HCT116 (cell line): Measurements from ENCODE around the gene DUS4L. TPM values are rescaled to one million over a fixed set of nuclear protein-coding genes. Genes with fewer than 3 reads are reported as not detected.

Source experiments
- ATAC-seq: fragments of 200-7000 bp; cut with Tn5 transposase; 2 replicates; pipeline ENCODE4 v1.9.1; 2020; ENCODE audit warnings: mild to moderate bottlenecking, moderate library complexity
- BruUV-seq: library from RNA; stranded (reverse); fragments of 400-500 nt; replicated peaks from 2 replicates; lab custom pipeline; 2021; lab: Mats Ljungman, UMichigan
- CTCF ChIA-PET: fragments of 300-600 bp; sonication (Branson Sonifier 250); formaldehyde crosslinking; loops from one replicate; lab custom pipeline; 2021; ENCODE audit warnings: antibody characterized with exemption; lab: Charles Lee
- POLR2A ChIA-PET: fragments of 300-600, 350-600 bp; sonication (Branson Sonifier 250); formaldehyde crosslinking; loops from one replicate; lab custom pipeline; 2021; ENCODE audit warnings: antibody characterized with exemption; lab: Charles Lee
- RAD21 ChIA-PET, 2 experiments: fragments of 300-600 bp; sonication (Branson Sonifier 250); formaldehyde crosslinking; loops; one replicate each; lab custom pipeline; 2023; ENCODE audit warnings: low total read pairs in 2 of 2; ENCODE audit not compliant: uncharacterized antibody in 2 of 2, unreplicated experiment in 2 of 2, low non-redundant PET in 1 of 2; lab: Charles Lee
- DNase-seq: peaks from one replicate; pipeline ENCODE4 v3.0.0-alpha.2; 2010; ENCODE audit warnings: low read depth, low spot score
- H2AFZ ChIP-seq: fragments of 200-600 bp; shearing (Covaris generic), sonication (generic); 2 replicates; pipeline ENCODE4 v1.6.1; 2017; ENCODE audit warnings: low read depth, mixed run types, mixed read lengths, antibody characterized with exemption, low read length; ENCODE audit not compliant: poor library complexity, severe bottlenecking
- H3K27ac ChIP-seq: 2 replicates; pipeline ENCODE4 v1.5.1; 2012; ENCODE audit warnings: low read depth, low read length
- H3K27me3 ChIP-seq: fragments of 200-600 bp; sonication (generic); 2 replicates; pipeline ENCODE4 v1.6.1; 2016; ENCODE audit warnings: mixed run types, low read length, mixed read lengths; ENCODE audit not compliant: insufficient read depth
- H3K36me3 ChIP-seq, 2 experiments: fragments of 200-500 bp in 1 of 2; fragments of 200-600 bp in 1 of 2; sonication (Bioruptor generic) in 1 of 2; sonication (generic) in 1 of 2; 2 replicates each; pipeline versions ENCODE4 v1.5.1 to v1.6.1; 2014 to 2016; ENCODE audit warnings: low read length in 2 of 2, inconsistent platforms in 1 of 2, mixed read lengths in 1 of 2, mixed run types in 1 of 2; ENCODE audit not compliant: insufficient read depth in 2 of 2, control insufficient read depth in 1 of 2
- H3K4me1 ChIP-seq, 2 experiments: fragments of 200-600 bp in 1 of 2; sonication (generic) in 1 of 2; 2 replicates each; pipeline versions ENCODE4 v1.5.1 to v1.6.1; 2012 to 2017; ENCODE audit warnings: low read length in 2 of 2, inconsistent platforms in 1 of 2, mild to moderate bottlenecking in 1 of 2, mixed read lengths in 1 of 2, mixed run types in 1 of 2, moderate library complexity in 1 of 2; ENCODE audit not compliant: insufficient read depth in 2 of 2, control insufficient read depth in 1 of 2
- H3K4me2 ChIP-seq: fragments of 200-600 bp; sonication (generic); 2 replicates; pipeline ENCODE4 v1.6.1; 2017; ENCODE audit warnings: mixed run types, low read length, mixed read lengths
- H3K4me3 ChIP-seq, 2 experiments: fragments of 200-600 bp in 1 of 2; sonication (generic) in 1 of 2; replicated peaks in 1 of 2; 2 replicates each; pipeline ENCODE4 v1.5.1; 2011 to 2016; ENCODE audit warnings: low read length in 2 of 2, control low read depth in 1 of 2, low read depth in 1 of 2, mild to moderate bottlenecking in 1 of 2, mixed read lengths in 1 of 2, mixed run types in 1 of 2
- H3K79me2 ChIP-seq: fragments of 200-600 bp; sonication (generic); 2 replicates; pipeline ENCODE4 v1.6.1; 2017; ENCODE audit warnings: mild to moderate bottlenecking, mixed run types, low read length, moderate library complexity, mixed read lengths; ENCODE audit not compliant: insufficient read depth
- H3K9ac ChIP-seq: fragments of 200-600 bp; sonication (generic); 2 replicates; pipeline ENCODE4 v1.6.1; 2016; ENCODE audit warnings: low read length, mixed read lengths
- H3K9me2 ChIP-seq: fragments of 200-600 bp; sonication (generic), shearing (Covaris generic); 2 replicates; pipeline ENCODE4 v1.6.1; 2017; ENCODE audit warnings: mixed run types, mild to moderate bottlenecking, moderate library complexity; ENCODE audit not compliant: insufficient read depth
- H3K9me3 ChIP-seq, 2 experiments: fragments of 200-500 bp in 1 of 2; fragments of 200-600 bp in 1 of 2; sonication (Bioruptor generic) in 1 of 2; sonication (generic) in 1 of 2; 2 replicates each; pipeline ENCODE4 v1.6.1; 2014 to 2017; ENCODE audit warnings: low read length in 2 of 2, mixed read lengths in 2 of 2, inconsistent platforms in 1 of 2, low read depth in 1 of 2, mild to moderate bottlenecking in 1 of 2, mixed run types in 1 of 2, moderate library complexity in 1 of 2; ENCODE audit not compliant: control insufficient read depth in 1 of 2, insufficient read depth in 1 of 2
- H4K20me1 ChIP-seq: fragments of 200-600 bp; sonication (generic), shearing (Covaris generic); 2 replicates; pipeline ENCODE4 v1.6.1; 2017; ENCODE audit warnings: mixed run types, mild to moderate bottlenecking, moderate library complexity; ENCODE audit not compliant: insufficient read depth
- CBX3 ChIP-seq: IDR thresholded peaks from 2 replicates; pipeline ENCODE4 v1.6.1; 2012; ENCODE audit warnings: low read depth
- CTCF ChIP-seq, 3 experiments: fragments of 200-600 bp in 1 of 3; sonication (generic) in 1 of 3; IDR thresholded peaks in 2 of 3; conservative IDR thresholded peaks in 1 of 3; 2 replicates each; pipeline ENCODE4 v1.5.1; 2012 to 2017; ENCODE audit warnings: low read depth in 2 of 3, low read length in 2 of 3, antibody characterized with exemption in 1 of 3, borderline replicate concordance in 1 of 3, control low read depth in 1 of 3, mild to moderate bottlenecking in 1 of 3, mixed read lengths in 1 of 3, mixed run types in 1 of 3, moderate library complexity in 1 of 3; ENCODE audit not compliant: insufficient read depth in 1 of 3
- EZH2phosphoT487 ChIP-seq: fragments of 200-600 bp; IDR thresholded peaks from 2 replicates; pipeline ENCODE4 v1.6.1; 2018; ENCODE audit warnings: antibody characterized with exemption, borderline replicate concordance
- FOSL1 ChIP-seq: IDR thresholded peaks from 2 replicates; pipeline ENCODE4 v1.6.1; 2012; ENCODE audit warnings: low read depth
- JUND ChIP-seq: IDR thresholded peaks from 2 replicates; pipeline ENCODE4 v1.6.1; 2012
- RAD21 ChIP-seq: IDR thresholded peaks from 2 replicates; pipeline ENCODE4 v1.6.1; 2012; ENCODE audit warnings: low read depth, mild to moderate bottlenecking
- SP1 ChIP-seq: IDR thresholded peaks from 2 replicates; pipeline ENCODE4 v1.6.1; 2012; ENCODE audit warnings: low read depth
- SRF ChIP-seq: IDR thresholded peaks from 2 replicates; pipeline ENCODE4 v1.6.1; 2012; ENCODE audit warnings: low read depth
- intact Hi-C: fragments of 100-400 bp; cut with micrococcal nuclease; formaldehyde crosslinking; loops from 2 replicates; pipeline ENCODE4 v1.10.0; 2022
- total RNA-seq: library from RNA; stranded (reverse); gene quantifications from one replicate; pipeline ENCODE4 v1.2.1, GENCODE V29; 2021; ENCODE audit not compliant: unreplicated experiment

The DUS4L gene
- total RNA-seq, 1 experiment from 2014 or later: 12.6 TPM

- H3K36me3 ChIP-seq: no peaks in the 10 kb centered on the region
- ChIA-PET RAD21 (no interaction called here), POLR2A (interaction anchor here (0.6 kb wide), 1 partner anchor 397 kb away, joined by 3 read pairs; no protein-coding TSS in a partner anchor), CTCF (interaction anchor here (1.0 to 1.3 kb wide), 2 partner anchors 310 to 314 kb away, joined by 3 read pairs; no protein-coding TSS in a partner anchor)
- TF ChIP-seq FOSL1 (peak; percentile 65), RAD21 (no peak), SP1 (peak; percentile 64), CTCF (IDR thresholded peaks at IDR 0.05 in 2 of 3, conservative IDR thresholded peaks at IDR 0.05 in 1 of 3; ENCODE audit: borderline replicate concordance in 1 of 3, insufficient read depth in 1 of 3, low read depth in 2 of 3, low read length in 2 of 3) (no peak), CBX3 (peak; percentile 11; the same call in 1 of the 2 replicates), JUND (peak; percentile 55), EZH2phosphoT487 (no peak), SRF (peak; percentile 61)
- no peaks in the 10 kb centered on the region for H4K20me1 ChIP-seq
- H3K9me2 ChIP-seq: no peaks in the 10 kb centered on the region
- no peaks in the 10 kb centered on the region for H3K9me3 ChIP-seq
- peaks cover 37% of the 10 kb centered on the region for H3K79me2 ChIP-seq
- no peak for ATAC-seq
- peak overlapping the region; percentile 88 to 90 for H3K4me3 ChIP-seq
- H3K27me3 ChIP-seq: no peaks in the 10 kb centered on the region
- intact Hi-C loops: no loop called here
- H3K9ac ChIP-seq: peak overlapping the region; percentile 92
- peak overlapping the region; percentile 93 for H3K4me2 ChIP-seq
- peak; percentile 32 for DNase-seq
- H3K27ac ChIP-seq: peak overlapping the region; percentile 74; the same call in 1 of the 2 replicates
- H3K4me1 ChIP-seq: peaks cover 8 to 23% of the 10 kb centered on the region in 2 experiments; a peak in 3 of 4 replicates
- no peak overlapping the region for H2AFZ ChIP-seq
- TSS peak; percentile 59 for BruUV-seq
Observed at GRCh38 chr7:107564553-107565298, 955 bp downstream of the DUS4L start.
